Panc1 (cell line): Measurements from ENCODE around the gene CYP39A1.

Source experiments
- CTCF ChIP-seq: fragments of 450-650 bp; IDR thresholded peaks from 2 replicates; pipeline ENCODE4 v1.5.1; 2017; ENCODE audit warnings: mild to moderate bottlenecking
- POLR2AphosphoS5 ChIP-seq: IDR thresholded peaks from 2 replicates; pipeline ENCODE4 v1.6.1; 2012; ENCODE audit warnings: mild to moderate bottlenecking, low read depth, low read length, moderate library complexity
- SIN3A ChIP-seq: IDR thresholded peaks from 2 replicates; pipeline ENCODE4 v1.6.1; 2012; ENCODE audit warnings: low read depth, mild to moderate bottlenecking, low read length, moderate library complexity, borderline replicate concordance; ENCODE audit not compliant: insufficient read depth

DNA sequence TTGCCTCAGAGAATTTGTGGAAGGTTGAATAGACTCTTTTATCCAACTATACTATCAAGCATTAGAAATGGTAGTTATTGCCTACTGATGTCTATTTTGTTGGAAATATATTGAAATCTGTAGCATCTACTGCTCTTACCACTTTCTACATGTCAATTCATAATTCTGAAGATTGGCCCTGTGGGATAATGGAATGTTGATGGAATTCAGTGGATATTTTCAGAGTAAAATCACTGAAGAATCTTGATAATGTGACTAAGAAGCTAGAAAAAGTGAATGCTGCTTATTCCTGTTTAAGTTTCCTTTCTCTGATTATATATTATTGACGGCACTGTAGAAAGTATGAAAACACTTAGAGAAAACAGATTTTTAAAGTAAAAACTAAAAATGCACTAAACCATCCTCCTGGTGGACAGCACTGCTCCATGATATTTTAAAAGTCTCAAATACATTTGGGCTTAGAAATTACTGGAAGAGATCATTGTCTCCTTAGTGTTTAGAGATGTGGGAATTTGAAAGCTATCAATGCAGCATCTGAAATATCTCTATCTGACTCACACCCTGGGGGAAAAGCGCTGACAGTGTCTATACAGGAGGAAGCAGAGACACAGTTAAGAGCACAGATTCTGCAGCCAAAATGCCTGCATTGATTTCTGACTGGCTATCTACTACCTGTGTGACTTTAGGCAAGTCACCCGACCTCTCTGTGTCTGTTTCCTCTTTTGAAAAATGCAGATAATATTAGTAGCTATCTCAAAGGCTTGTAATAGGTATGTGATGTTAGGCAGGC is 123.5 kb downstream of the CYP39A1 start:
- no peak for TF ChIP-seq CTCF
- no peak for TF ChIP-seq POLR2AphosphoS5
- TF ChIP-seq SIN3A = no peak
